A172 (cell line): Measurements from ENCODE around the gene PTPN7. TPM values are rescaled to one million over a fixed set of nuclear protein-coding genes. Genes with fewer than 3 reads are reported as not detected.
"Not testable (repeated sequence)": the region's sequence is repeated elsewhere in the genome, so short reads cannot be mapped to it uniquely, and the experiment has no call there.

Source experiments
- DNase-seq: peaks from one replicate; pipeline ENCODE4 v3.0.0-alpha.2; 2015; ENCODE audit warnings: low spot score
- total RNA-seq: library from RNA; depleted of rRNA; stranded (reverse); fragments of >200 nt; shearing (Covaris generic); gene quantifications from 2 replicates; pipeline ENCODE4 v1.2.3, GENCODE V29; 2014

Gene PTPN7
- total RNA-seq, 1 experiment from 2014 or later = not detected

DNA sequence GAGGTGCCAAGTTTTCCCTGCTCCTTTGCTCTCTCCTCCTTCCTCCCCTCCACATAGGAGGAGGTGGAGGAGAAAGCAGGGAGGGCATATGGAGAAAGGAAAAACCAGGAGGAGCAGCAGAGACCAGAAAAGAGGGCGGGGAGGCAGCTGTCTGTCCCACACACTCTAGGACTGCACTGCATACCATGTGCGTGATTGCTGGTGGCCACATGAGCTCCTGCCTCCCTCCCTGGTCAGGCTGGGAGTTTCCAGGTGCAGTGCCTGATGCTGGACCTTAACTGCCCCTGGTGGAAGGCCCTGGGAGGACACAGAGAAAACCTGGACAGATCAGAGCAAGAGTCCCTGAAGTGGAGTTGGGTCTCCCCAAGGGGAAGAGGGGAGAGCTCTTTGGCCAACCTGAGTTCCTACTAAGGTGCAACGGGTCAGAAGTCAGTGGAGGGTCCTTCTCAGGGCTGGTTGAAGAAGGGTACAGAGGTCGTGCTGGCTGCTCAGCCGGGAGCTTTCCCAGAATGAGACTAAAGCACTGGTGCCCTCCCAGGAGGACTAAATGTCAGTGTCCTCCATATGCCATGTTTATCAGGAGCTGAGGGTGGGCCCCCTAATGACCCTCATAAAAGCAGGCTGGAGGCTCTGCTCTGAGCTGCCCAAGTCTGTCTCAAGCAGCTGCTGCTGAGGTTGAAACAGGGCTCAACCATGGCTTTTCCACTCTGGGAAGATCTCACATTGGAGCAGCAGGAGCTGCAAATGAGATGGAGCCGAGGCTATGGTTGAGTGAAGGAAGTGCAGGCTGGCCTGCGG lies 29.7 kb upstream of the PTPN7 start:
- peak; percentile 33 for DNase-seq

DNA sequence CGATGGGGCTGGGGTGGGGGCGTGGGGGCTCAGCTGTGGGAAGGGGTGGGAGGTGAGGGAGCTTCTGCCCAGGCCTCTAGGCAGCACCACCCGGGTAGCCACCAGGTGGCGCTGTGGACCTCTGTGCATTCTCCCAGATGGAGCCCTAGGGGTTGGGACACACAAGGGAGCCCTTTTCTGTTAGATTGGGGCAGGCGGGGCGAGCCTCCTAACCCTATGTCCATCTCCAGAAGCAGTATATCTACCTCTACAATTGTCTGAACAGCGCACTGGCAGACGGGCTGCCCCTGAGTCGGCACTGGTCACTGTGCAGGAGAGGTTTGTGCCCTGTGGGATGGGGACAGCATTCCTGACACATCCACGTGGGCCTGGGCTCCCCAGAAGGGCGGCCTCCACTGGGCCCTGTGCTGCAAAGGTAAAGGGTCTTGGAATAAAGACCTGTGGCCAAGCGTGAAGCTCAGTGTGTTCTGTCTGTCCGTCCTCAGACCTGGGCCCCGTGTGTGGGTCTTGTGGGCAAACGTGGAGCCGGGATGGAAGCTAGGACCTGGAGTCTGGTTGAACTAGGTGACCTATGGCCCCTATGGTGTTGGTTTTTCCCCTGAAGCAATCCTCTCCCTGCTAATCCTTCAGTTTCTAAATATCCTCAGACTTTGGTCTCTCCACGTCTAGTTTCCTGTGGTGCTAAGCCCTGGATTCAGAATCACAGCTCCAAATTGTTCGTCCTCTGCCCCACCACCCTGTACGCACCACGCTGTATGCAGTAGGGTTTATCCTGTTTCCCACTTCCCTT lies 28.8 kb upstream of the PTPN7 start:
- DNase-seq = peak; percentile 69

DNA sequence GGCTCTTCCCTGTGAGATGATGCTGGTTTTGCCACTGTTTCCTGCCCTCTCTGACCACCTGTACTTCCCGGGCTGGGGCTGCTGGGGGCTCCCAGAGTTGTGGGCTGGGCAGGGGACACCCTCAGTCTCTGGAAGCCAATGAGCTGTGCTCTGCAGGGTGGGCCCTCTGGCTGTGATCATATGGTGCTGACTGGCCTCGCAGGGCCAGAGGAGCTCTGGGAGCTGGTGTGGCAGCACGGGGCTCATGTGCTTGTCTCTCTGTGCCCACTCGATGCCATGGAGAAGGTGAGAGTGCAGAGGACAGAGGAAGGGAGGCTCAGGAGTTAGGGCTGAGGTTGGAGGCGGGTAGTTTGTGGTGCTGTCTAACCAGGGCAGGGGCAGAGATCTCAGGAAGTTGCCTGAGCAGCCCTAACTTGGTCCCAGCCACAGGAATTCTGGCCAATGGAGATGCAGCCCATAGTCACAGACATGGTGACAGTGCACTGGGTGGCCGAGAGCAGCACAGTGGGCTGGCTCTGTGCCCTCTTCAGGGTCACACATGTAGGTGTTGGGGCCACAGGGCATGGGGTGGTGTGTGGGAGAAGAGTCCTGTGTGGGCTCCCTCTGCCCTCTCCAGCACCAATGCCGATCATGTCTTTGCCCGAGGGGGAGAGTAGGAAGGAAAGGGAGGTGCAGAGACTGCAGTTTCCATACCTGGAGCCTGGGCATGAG lies 27.4 kb upstream of the PTPN7 start:
- DNase-seq = no peak

DNA sequence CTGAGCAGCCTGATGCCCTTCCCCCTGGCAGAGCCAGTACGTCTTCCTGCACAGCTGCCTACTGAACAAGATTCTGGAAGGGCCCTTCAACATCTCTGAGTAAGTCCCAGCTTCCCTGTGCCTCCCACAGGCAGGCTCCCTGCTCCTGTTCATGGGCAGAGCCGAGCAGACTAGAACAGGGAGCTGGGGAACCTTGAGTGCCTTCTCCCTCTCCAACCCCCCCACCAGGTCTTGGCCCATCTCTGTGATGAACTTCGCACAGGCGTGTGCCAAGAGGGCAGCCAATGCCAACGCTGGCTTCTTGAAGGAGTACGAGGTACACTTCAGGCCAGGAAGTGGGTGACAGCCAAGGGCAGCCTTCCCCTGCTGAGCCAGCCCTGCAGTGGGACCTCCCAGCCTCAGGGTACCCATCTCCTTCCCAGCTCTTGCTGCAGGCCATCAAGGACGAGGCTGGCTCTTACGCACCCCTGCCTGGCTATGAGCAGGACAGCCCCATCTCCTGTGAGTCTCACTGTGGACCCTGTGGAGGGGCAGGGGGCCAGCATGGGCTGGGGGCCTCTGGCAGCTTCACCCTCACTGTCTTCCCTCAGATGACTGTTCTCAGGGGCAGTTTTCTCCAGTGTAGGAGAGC lies 26.8 kb upstream of the PTPN7 start:
- no peak for DNase-seq

DNA sequence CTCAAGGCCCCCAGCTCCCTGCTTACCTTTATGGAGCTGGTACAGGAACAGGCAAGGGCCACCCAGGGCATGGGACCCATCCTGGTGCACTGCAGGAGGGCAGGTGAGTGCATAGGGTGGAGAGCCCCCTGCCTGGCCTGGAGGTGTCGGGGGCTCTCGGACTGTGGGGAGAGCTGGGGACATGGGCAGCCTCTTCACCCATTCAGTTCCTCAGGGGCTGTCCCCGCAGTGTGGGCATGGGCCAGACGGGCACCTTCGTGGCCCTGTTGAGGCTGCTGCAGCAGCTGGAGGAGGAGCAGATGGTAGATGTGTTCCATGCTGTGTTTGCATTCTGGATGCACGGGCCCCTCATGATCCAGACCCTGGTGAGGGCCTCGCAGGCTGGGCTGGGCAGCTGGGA lies 25.9 kb upstream of the PTPN7 start:
- no peak for DNase-seq

DNA sequence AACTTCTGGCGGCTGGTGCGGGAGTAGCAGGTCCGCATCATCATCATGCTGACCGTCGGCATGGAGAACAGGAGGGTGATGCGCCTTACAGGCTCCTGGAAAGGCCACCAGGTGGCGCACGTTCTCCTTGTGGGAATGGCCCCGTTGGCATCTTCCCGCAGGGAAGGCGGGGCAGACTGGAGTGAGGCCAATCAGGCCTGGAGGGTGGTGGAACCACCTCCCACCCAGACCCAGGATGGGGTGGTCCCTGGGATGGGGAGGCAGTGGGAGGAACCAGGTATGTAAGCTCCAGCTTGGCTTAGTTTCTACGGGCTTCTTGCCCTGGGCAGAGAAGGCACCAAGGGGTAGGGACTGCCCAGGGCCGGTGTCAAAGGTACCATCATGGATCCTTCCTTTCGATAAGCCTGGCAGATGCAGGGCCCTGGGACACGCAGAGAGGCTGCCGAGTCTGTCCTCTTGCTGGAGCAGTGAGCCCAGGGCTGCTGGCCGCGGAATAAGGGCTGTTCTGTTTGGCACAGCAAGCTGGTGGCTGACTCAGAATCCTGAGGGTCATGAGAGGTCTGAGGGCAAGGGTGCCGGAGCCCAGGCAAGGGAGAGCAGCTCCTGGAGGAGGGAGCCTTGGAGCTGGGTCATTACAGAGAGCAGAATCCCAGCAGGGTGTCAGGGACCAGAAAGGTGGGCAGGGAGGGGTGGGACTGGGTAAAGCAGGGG lies 24.5 kb upstream of the PTPN7 start:
- peak; percentile 92 for DNase-seq

DNA sequence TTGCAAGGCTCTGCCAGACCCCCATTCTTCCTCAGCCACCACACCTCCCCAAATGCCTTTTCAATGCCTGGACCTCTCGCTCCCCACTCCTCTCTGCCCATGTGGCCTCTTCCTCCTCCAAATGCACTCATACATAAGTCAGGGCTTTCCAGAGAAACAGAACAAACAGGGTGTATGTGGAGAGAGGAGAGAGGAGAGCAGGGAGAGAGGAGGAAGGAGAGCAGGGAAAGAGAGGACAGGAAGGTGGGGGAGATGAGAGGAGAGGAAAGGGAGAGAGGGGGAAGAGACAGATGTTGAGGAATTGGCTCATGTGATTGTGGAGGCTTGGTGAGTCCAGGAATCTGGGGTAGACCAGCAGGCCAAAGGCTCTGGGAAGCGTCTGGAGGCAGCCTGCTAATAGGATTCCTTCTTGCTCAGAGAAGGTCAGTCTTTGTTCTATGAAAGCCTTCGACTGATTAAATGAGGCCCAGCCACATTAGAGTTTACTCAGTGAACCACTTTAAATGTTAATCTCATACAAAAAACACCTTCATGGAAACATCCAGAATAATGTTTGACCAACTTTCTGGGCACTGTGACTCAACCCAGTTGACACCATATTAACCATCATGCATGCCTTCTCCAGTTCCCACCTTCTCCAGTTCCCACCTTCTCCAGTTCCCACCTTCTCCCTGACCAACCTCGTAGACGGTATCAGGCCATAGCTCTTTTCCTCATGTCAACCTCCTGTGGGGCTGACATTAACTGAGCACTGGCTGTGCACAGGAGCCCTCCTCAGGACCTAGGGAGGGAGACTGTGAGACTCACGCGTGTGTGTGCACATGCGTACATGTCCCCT lies 21.9 kb upstream of the PTPN7 start:
- no peak for DNase-seq

DNA sequence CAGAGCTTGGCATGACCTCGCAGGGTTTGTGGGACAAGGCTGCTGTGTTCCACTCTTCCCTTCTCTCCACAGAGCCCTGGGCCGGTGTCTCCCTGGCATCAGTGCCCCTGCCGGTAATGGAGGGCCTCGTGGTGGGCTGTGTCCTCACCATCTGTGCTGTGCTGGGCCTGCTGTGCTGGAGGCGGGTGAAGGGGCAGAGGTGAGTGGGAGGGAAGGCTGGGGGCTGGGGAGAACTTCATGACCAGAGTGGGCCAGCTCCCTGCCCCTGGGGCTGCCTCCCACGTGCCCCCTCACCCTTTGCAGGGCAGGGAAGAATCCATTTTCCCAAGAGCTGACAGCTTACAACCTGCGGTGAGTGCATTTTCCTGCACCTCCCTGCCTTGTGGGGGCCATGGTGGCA lies 21.2 kb upstream of the PTPN7 start:
- DNase-seq = no peak

DNA sequence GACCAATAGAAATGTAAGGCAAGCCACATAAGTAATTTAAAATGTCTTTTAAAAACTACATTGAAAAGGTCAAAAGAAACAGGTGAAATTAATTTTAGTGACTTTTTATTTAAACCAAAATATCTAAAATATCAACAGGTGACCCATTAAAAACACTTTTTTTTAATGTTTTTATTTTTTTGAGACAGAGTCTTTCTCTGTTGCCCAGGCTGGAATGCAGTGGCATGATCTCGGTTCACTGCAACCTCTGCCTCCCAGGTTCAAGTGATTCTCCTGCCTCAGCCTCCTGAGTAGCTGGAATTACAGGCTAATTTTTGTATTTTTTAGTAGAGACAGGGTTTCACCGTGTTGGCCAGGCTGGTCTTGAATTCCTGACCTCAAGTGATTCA lies 20.3 kb upstream of the PTPN7 start:
- DNase-seq = not testable (repeated sequence)

DNA sequence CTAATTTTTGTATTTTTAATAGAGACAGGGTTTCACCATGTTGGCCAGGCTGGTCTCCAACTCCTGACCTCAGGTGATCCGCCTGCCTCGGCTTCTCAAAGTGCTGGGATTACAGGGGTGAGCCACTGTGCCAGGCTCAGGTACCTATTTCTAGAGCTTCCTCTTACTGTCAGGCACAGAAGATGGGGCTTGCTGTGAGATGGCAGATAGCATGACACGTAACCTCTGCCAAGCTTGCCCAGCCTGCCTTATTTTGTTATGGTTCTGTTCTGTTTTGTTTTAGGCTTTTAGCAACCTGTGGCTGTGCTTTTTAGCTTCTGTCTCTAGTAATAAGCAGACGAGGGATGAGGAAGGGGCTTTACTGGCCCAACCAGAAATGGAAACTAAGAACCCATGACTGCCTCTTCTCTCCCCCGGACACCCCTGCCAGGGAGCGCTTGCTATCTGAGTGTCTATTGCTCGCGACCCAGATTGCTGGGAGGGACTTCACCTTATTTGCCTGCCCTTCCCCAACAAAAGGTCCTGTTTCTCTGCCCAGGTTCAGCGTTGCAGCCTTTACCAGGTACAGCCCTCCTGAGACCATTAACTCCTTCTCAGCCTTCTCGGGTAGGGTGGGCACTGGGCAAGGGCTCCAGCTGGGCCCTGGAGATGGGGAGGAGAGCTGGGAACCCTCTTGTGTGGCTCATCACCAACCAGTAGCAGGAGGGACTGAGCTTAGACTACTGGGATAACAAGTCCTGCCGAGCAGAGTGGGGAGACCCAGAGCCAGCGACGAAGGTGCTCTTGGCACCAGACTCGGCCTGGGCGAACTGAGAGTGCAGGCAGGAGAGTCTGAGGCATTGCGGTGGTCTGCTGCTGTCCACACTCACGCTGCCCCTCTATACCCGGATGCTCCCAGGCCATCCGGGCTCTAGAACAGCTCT lies 19.7 kb upstream of the PTPN7 start:
- no peak for DNase-seq

DNA sequence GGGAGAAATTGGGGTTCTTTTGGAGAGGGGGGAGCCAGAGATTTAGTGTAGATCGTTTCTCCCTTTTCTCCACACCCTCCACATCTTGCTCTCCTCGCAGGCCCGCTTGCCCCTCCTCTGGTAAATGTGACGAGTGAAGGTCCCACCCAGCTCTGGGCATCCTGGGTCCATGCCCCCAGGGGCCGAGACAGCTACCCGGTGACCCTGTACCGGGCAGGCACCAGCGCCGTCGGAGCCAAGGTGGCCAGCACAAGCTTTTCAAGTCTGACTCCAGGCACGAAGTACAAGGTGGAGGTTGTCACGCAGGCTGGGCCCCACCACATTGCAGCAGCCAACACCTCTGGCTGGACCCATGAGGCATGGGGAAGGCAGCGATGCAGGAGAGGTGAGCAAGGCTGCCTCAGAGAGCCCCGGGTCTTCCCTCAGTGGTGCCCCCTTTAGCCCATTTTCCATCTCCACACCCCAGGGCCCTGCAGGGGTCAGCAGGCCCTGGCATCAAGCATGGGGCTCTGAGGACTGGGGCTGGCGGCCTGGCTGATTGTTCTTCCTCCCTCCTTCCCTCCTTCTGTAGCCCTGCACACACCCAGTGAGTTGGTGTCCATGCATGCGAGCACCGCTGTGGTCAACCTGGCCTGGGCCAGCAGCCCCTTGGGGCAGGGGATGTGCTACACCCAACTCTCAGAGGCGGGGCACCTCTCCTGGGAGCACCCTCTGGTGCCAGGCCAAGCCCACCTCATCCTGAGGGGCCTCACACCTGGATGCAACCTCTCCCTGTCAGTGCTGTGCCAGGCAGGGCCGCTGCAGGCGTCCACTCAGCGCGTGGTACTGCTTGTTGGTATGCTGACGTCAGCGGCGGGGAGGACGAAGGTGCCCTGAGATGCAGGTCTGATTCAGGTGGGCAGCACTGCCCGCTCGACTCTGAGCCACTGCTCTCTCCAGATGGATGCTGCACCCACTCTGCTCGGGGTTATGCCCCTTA lies 16.8 kb upstream of the PTPN7 start:
- DNase-seq = no peak

DNA sequence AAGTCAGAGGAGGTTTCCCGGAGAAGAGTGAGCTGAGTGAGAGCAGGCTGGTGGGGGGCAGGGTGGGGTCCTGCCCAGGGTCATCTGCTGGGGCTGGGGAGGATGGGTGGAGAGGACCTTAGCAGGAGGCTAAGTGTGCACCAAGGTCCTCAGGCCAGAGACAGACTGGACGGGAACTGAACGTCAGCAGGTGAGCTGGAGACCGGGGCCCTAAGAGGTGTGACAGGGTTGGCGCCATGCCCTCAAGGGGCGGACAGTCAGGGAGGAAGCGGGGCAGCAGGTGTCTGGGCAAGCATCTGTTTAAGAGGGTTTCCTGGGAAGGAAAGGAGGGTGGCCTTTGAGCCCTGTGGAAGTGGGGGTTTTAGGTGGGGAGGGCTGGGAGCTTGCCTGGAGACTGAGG lies 13.6 kb upstream of the PTPN7 start:
- no peak for DNase-seq

DNA sequence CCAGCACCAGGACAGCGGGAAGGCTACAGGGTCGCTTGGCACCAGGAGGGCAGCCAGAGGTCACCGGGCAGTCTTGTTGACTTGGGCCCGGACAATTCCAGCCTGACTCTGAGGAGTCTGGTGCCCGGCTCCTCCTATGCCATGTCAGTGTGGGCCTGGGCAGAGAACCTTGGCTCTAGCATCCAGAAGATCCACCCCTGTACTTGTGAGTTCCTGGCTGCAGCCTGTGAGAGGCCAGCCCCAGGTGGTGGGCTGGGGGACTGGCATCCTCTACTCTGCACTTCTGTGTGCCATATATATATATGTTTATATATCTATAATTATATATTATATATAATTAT lies 11.6 kb upstream of the PTPN7 start:
- no peak for DNase-seq

DNA sequence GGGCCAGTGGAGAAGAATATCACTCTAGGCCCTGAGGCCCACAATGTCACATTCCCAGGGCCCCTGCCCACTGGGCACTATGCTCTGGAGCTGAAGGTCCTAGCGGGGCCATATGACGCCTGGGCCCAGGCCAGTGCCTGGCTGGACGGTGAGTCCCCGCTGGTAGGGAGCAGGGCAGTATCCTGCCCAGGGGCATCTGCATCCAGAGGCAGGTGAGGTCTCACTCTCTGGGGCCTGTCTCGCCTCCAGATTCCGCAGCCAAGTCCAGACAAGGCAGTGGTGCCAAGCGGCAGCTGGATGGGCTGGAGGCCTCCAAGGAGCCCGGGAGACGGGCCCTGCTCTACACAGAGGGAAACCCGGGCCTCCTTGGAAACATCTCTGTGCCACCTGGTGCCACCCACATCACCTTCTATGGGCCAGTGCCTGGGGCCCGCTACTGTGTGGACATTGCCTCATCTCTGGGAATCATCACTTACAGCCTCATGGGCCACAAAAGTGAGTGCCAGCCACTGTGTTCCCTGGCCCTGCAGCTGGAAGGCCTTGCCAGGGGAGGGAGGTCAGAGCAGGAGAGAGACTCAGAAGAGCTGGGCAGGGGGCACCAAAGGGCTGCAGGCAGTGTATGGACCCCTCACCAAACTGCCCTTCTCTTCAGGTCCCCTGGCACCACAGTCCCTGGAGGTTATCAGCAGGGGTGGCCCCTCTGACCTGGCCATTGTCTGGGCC lies 11.1 kb upstream of the PTPN7 start:
- no peak for DNase-seq

DNA sequence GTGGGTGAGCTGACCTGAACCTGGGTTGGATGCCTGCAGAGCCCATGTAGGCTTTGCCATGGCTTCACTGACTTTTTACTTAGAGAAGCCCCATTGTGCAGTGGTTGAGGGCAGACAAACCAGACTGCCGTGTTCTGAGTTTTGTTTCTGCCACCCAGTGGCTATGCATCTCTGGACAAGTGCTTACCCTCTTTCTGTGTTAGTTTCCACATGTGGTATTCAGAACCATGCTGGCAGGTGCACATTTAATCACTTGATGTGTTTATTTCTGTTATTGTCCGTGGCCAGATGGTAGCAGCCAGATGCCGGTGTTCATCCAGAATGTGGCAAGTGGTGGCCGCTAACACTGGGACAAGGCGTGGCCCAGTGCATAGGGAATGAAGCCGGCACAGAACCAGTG lies 10.3 kb upstream of the PTPN7 start:
- DNase-seq = no peak

DNA sequence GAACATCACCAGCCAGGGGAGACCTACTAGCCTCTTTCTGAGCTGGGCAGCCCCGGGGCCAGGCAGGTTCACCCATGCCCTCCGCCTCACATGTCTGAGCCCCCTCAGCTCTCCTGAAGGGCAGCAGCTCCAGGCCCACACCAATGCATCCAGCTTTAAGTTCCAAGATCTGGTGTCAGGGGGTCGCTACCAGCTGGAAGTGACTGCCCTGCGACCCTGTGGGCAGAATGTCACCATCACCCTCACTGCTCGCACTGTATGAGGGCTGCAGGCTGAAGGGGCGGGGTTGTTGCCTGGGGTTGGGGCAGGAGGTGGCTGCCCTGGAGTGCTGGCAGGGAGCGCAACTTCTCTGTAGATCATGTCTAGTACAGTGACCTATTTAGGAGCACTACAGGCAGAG lies 8.5 kb upstream of the PTPN7 start:
- no peak for DNase-seq

DNA sequence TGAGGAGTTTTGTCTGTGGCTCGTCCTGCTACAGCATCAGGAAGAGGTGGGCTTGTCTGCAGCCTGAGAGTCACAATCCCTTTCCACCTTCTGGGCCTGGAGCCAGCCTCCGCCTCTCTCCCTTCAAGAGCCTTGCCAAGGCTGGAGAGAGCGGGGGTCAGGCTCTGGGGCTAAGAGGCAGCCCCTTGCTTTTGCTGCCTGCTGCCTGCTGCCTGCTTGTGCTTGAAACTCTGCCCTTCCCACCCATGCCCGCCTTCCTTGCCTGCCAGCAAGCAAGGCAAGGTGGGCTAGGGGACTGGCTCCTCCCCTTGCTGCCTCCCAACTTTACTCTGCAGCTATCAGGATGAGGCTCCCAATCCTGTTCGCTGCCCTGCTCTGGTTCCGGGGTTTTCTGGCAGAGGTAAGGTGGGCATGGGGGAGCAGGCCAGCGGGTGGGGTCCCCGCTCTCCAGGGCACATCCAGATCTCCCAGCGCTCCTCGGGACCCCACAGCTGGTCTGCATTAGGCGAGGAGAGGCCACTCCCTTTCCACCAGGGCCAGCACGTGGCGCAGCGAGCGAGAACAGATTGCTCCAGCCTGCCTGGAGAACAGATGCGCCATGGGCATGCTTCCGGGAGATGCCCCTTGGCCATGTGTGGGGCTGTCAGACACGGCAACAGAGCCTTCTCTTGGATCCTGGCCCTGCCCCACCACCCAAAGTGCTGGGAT lies 7.5 kb upstream of the PTPN7 start:
- DNase-seq = no peak
